ENCODE results near the gene PTPRG.
"Not testable (repeated sequence)": the region's sequence is repeated elsewhere in the genome, so short reads cannot be mapped to it uniquely, and the experiment has no call there.

PTPRG gene

GRCh38 chr3:61690016-61690415 is 128.6 kb downstream of the PTPRG start:
- peaks cover 0 to 2% of the 10 kb centered on the region in 2 donors for H3K9me3 Mint-ChIP-seq
- H3K27ac Mint-ChIP-seq = no peak overlapping the region
- H3K4me3 Mint-ChIP-seq = no peak overlapping the region
- DNase-seq (no peak), ATAC-seq (replicated peaks) (no peak)
- no peaks in the 10 kb centered on the region for H3K27me3 Mint-ChIP-seq
- H3K36me3 Mint-ChIP-seq = no peaks in the 10 kb centered on the region
- no peaks in the 10 kb centered on the region for H3K4me1 Mint-ChIP-seq

- Mint-ChIP-seq H3K27me3 (no peaks in the 10 kb centered on the region), H3K4me1 (no peaks in the 10 kb centered on the region), H3K27ac (no peak overlapping the region), H3K4me3 (no peak overlapping the region), H3K36me3 (no peaks in the 10 kb centered on the region), H3K9me3 (peaks cover 0 to 2% of the 10 kb centered on the region in 2 donors)
- ATAC-seq (replicated peaks) (no peak), DNase-seq (no peak)
Measured at GRCh38 chr3:61691466-61691865, 130.1 kb downstream of the PTPRG start.

- no peak overlapping the region for H3K4me3 Mint-ChIP-seq
- no peak overlapping the region for H3K27ac Mint-ChIP-seq
- no peaks in the 10 kb centered on the region for H3K4me1 Mint-ChIP-seq
- no peaks in the 10 kb centered on the region for H3K27me3 Mint-ChIP-seq
- ATAC-seq (replicated peaks) (no peak), DNase-seq (no peak)
- H3K36me3 Mint-ChIP-seq = no peaks in the 10 kb centered on the region
- H3K9me3 Mint-ChIP-seq = peaks cover 0 to 2% of the 10 kb centered on the region in 2 donors
Measured at GRCh38 chr3:61697301-61697700, 135.9 kb downstream of the PTPRG start.

DNA sequence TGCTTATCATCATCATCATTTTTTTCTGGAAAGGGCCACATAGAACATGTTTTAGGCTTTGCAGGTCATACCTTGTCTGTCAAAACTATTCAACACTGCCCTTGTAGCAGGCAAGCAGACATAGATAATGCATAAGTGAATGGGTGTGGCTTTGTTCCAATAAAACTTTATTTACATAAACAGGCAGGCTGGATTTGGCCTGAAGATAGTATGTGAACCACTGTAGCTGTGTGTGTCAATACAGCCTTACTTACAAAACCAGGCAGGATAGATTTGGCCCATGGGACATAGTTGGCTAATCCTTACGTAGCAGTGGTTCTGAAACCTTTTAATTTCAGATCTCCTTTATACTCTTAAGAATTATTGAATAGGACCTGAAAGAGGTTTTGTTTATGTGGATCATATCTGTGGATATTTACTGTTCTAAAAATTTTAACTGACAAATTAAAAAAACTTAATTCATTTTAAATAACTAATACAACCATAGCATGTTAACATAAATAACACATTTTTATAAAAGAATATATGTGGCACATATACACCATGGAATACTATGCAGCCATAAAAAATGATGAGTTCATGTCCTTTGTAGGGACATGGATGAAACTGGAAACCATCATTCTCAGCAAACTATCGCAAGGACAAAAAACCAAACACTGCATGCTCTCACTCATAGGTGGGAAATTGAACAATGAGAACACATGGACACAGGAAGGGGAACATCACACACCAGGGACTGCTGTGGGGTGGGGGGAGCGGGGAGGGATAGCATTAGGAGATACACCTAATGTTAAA is 137.1 kb downstream of the PTPRG start:
- H3K4me1 Mint-ChIP-seq; ATAC-seq (replicated peaks); H3K27me3 Mint-ChIP-seq: not testable (repeated sequence)

GRCh38 chr3:61699622-61700021 is 138.3 kb downstream of the PTPRG start:
- Mint-ChIP-seq H3K4me3 (no peak overlapping the region), H3K27ac (no peak overlapping the region), H3K9me3 (no peaks in the 10 kb centered on the region), H3K27me3 (no peaks in the 10 kb centered on the region), H3K4me1 (no peaks in the 10 kb centered on the region), H3K36me3 (no peaks in the 10 kb centered on the region)
- no peak for ATAC-seq (replicated peaks)
- DNase-seq = no peak

More for the DNA sequence above, 137.1 kb downstream of the PTPRG start:
- H3K9me3 Mint-ChIP-seq, DNase-seq, H3K27ac Mint-ChIP-seq, H3K36me3 Mint-ChIP-seq, H3K4me3 Mint-ChIP-seq: not testable (repeated sequence)

DNA sequence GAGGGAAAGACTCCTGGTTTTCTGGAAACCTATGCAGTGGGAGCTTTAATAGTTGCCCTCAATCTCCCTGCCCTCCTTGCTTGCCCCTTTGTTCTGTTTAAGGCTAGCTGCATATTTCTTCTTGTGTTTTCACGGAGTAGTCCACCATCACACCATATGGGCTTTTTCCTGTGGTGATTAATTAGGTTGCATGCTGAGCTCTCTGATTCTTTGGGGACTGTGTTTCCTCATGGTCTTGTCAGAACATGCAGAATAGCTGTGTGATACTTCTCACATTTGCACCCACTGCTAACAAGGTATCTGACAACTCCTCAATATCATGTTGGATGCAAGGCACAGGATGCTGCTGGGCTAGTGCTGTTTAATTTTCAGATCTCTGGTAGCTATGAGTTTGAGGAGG is 139.6 kb downstream of the PTPRG start:
- Mint-ChIP-seq H3K9me3 (no peaks in the 10 kb centered on the region), H3K4me3 (no peak overlapping the region), H3K36me3 (no peaks in the 10 kb centered on the region), H3K27ac (no peak overlapping the region), H3K4me1 (no peaks in the 10 kb centered on the region), H3K27me3 (no peaks in the 10 kb centered on the region)
- DNase-seq (no peak), ATAC-seq (replicated peaks) (no peak)

- ATAC-seq (replicated peaks) = no peak
- H3K27ac Mint-ChIP-seq = no peak overlapping the region
Measured at GRCh38 chr3:61702453-61702852, 141.1 kb downstream of the PTPRG start.

GRCh38 chr3:61704807-61705206 is 143.4 kb downstream of the PTPRG start:
- no peaks in the 10 kb centered on the region for H3K4me1 Mint-ChIP-seq

More at GRCh38 chr3:61702453-61702852, 141.1 kb downstream of the PTPRG start:
- H3K4me1 Mint-ChIP-seq = no peaks in the 10 kb centered on the region
- H3K36me3 Mint-ChIP-seq = no peaks in the 10 kb centered on the region
- H3K9me3 Mint-ChIP-seq = no peaks in the 10 kb centered on the region
- DNase-seq = no peak
- H3K4me3 Mint-ChIP-seq = no peak overlapping the region
- H3K27me3 Mint-ChIP-seq = no peaks in the 10 kb centered on the region

GRCh38 chr3:61707492-61707891 is 146.1 kb downstream of the PTPRG start:
- Mint-ChIP-seq H3K4me1 (no peaks in the 10 kb centered on the region), H3K9me3 (peaks cover 2 to 5% of the 10 kb centered on the region in 2 donors), H3K27ac (no peak overlapping the region)

More at GRCh38 chr3:61704807-61705206, 143.4 kb downstream of the PTPRG start:
- Mint-ChIP-seq H3K27me3 (no peaks in the 10 kb centered on the region), H3K4me3 (no peak overlapping the region), H3K9me3 (no peaks in the 10 kb centered on the region), H3K36me3 (no peaks in the 10 kb centered on the region), H3K27ac (no peak overlapping the region)
- ATAC-seq (replicated peaks) = no peak
- DNase-seq = no peak

DNA sequence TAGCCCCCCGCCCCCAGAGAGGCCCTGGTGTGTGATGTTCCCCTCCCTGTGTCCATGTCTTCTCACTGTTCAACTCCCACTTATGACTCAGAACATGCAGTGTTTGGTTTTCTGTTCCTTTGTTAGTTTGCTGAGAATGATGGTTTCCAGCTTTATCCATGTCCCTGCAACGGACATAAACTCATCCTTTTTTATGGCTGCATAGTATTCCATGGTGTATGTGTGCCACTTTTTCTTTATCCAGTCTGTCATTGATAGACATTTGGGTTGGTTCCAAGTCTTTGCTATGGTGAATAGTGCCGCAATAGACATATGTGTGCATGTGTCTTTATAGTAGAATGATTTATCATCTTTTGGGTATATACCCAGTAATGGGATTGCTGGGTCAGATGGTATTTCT is 149.5 kb downstream of the PTPRG start:
- not testable (repeated sequence) for H3K27ac Mint-ChIP-seq; H3K27me3 Mint-ChIP-seq; ATAC-seq (replicated peaks); H3K9me3 Mint-ChIP-seq; H3K4me3 Mint-ChIP-seq; DNase-seq; H3K36me3 Mint-ChIP-seq; H3K4me1 Mint-ChIP-seq

More at GRCh38 chr3:61707492-61707891, 146.1 kb downstream of the PTPRG start:
- no peaks in the 10 kb centered on the region for H3K27me3 Mint-ChIP-seq
- no peak for ATAC-seq (replicated peaks)
- DNase-seq = no peak
- H3K36me3 Mint-ChIP-seq = no peaks in the 10 kb centered on the region
- no peak overlapping the region for H3K4me3 Mint-ChIP-seq

DNA sequence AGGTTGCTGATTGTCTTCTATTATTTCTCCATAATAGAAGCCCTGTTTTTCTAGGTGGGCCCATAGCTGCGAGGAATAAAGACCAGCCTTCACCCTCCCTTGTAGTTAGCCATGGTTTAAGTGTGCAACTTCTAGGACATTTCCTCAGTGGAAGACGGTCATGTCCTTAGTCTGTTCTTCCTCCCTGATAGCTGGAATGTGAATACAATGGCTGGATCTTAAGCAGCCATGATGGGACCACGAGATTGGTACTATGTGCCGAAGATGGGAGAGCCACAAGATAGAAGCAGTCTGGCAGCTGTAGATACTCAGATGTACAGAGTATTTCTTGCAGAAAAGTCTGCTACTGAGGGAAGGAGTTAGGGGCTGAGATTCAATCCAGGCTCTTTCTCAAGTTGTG is 152.9 kb downstream of the PTPRG start:
- Mint-ChIP-seq H3K36me3 (no peaks in the 10 kb centered on the region), H3K27ac (no peak overlapping the region), H3K9me3 (peaks cover 5 to 8% of the 10 kb centered on the region in 2 donors), H3K4me1 (no peaks in the 10 kb centered on the region), H3K27me3 (no peaks in the 10 kb centered on the region), H3K4me3 (no peak overlapping the region)
- no peak for ATAC-seq (replicated peaks)
- DNase-seq = no peak

DNA sequence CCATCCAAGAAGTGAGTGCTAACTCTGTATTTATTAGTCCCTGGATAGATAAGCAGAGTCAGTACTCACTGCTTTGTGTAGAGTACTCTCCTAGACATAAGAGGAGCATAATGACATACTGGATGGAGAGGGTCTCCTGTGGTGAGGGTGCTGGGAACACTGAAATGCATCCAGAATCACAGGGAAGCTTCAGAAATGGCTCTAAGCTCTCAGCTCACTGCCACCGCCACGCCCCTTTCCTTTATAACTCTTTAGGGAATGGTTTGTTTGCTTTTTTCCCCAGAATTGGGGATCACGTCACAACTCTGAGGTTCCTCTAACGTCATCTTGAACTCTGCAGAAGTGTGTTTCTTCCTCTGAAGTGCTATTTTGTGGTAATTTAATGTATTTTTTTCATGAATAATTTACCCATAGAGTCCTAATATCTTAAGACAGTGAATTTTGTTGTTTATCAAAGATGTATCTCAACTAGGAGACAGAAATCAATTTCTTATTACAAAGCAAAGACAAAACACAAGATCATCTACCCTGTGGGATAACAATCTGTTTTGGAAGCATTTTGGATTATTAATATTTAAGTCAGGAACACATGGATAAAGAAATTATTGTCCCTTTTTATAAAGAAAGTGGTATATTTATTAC is 154.6 kb downstream of the PTPRG start:
- Mint-ChIP-seq H3K4me1 (no peaks in the 10 kb centered on the region), H3K27me3 (no peaks in the 10 kb centered on the region), H3K36me3 (no peaks in the 10 kb centered on the region), H3K9me3 (peaks cover 4 to 8% of the 10 kb centered on the region in 2 donors), H3K27ac (no peak overlapping the region), H3K4me3 (no peak overlapping the region)
- no peak for DNase-seq
- ATAC-seq (replicated peaks) = no peak

- H3K4me1 Mint-ChIP-seq; H3K4me3 Mint-ChIP-seq; H3K36me3 Mint-ChIP-seq; DNase-seq; ATAC-seq (replicated peaks); H3K9me3 Mint-ChIP-seq; H3K27me3 Mint-ChIP-seq; H3K27ac Mint-ChIP-seq: not testable (repeated sequence)
Measured at GRCh38 chr3:61716693-61717092, 155.3 kb downstream of the PTPRG start.

DNA sequence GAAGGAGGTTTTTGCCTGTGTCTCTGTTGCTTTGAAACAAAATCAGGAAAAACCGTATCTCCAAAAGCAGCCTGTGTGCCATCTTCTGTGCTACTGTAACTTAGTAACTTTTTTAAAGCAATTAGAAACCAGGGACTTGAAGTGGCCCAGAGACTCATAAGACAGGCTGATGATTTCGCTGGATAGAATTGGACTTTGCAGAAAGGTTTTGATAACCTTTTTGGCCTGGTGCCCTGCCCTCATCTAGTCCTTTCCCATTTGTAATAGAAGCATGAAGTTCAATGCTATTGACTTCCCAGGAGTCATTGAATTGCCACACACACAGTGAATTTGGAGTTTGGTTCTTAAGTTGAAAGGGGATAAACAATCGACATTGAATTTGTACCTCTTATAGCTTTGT is 157.2 kb downstream of the PTPRG start:
- H3K4me1 Mint-ChIP-seq = no peaks in the 10 kb centered on the region

More for the DNA sequence above, 157.2 kb downstream of the PTPRG start:
- Mint-ChIP-seq H3K27ac (no peak overlapping the region), H3K36me3 (no peaks in the 10 kb centered on the region), H3K4me3 (no peak overlapping the region), H3K9me3 (peaks cover 5 to 10% of the 10 kb centered on the region in 2 donors), H3K27me3 (no peaks in the 10 kb centered on the region)
- DNase-seq = no peak
- no peak for ATAC-seq (replicated peaks)
